ENCODE data around the gene SLC15A2. TPM values are rescaled to one million over a fixed set of nuclear protein-coding genes. Genes with fewer than 3 reads are reported as not detected.
A peak's percentile ranks its signal among the peaks of the same experiment; 100 is the strongest.

SLC15A2 gene
- total RNA-seq, 1 experiment from 2014 or later: 0.41 TPM

GRCh38 chr3:121878411-121878810 lies 15.8 kb upstream of the SLC15A2 start:
- H3K4me1 ChIP-seq (ENCODE audit: control insufficient read depth, insufficient read depth, low read length): no peaks in the 10 kb centered on the region
- no peak overlapping the region for H3K27ac ChIP-seq (ENCODE audit: low read length)
- H3K36me3 ChIP-seq (ENCODE audit: control insufficient read depth, insufficient read depth, low read length): no peaks in the 10 kb centered on the region
- no peaks in the 10 kb centered on the region for H3K9me3 ChIP-seq (ENCODE audit: control insufficient read depth, insufficient read depth, low read depth, low read length)
- ATAC-seq (no peak), DNase-seq (ENCODE audit: low read depth, low spot score) (no peak)
- intact Hi-C loops (cut with micrococcal nuclease; ENCODE audit: unreplicated experiment) (no loop called here), in situ Hi-C loops (cut with HindIII; ENCODE audit: low pct_unique_long_range_greater_than_20kb, low sequenced_read_pairs) (no loop called here)
- no peak overlapping the region for H3K4me3 ChIP-seq (ENCODE audit: low read depth in 2 of 2, low read length in 2 of 2)
- no TSS peak for BruUV-seq (replicated peaks)
- no peaks in the 10 kb centered on the region for H3K27me3 ChIP-seq (ENCODE audit: control insufficient read depth, insufficient read depth, low read length)
- POLR2A ChIA-PET: no interaction called here
- CTCF ChIA-PET: no interaction called here
- TF ChIP-seq SIN3A (IDR thresholded peaks at IDR 0.05; ENCODE audit: borderline replicate concordance, insufficient read depth, low read depth, low read length) (no peak), TCF7L2 (IDR thresholded peaks at IDR 0.05; ENCODE audit: low read depth, low read length) (no peak), POLR2AphosphoS5 (IDR thresholded peaks at IDR 0.05; ENCODE audit: low read depth, low read length) (no peak), REST (IDR thresholded peaks at IDR 0.05; ENCODE audit: insufficient read depth in 1 of 2, low read depth in 2 of 2, low read length in 1 of 2) (no peak)
- TF ChIP-seq, protein P1, sequence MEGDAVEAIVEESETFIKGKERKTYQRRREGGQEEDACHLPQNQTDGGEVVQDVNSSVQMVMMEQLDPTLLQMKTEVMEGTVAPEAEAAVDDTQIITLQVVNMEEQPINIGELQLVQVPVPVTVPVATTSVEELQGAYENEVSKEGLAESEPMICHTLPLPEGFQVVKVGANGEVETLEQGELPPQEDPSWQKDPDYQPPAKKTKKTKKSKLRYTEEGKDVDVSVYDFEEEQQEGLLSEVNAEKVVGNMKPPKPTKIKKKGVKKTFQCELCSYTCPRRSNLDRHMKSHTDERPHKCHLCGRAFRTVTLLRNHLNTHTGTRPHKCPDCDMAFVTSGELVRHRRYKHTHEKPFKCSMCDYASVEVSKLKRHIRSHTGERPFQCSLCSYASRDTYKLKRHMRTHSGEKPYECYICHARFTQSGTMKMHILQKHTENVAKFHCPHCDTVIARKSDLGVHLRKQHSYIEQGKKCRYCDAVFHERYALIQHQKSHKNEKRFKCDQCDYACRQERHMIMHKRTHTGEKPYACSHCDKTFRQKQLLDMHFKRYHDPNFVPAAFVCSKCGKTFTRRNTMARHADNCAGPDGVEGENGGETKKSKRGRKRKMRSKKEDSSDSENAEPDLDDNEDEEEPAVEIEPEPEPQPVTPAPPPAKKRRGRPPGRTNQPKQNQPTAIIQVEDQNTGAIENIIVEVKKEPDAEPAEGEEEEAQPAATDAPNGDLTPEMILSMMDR (IDR thresholded peaks at IDR 0.05): no peak

GRCh38 chr3:121883507-121883906 lies 10.7 kb upstream of the SLC15A2 start:
- Histone ChIP-seq H3K27me3 (ENCODE audit: control insufficient read depth, insufficient read depth, low read length) (no peaks in the 10 kb centered on the region), H3K4me1 (ENCODE audit: control insufficient read depth, insufficient read depth, low read length) (no peaks in the 10 kb centered on the region), H3K9me3 (ENCODE audit: control insufficient read depth, insufficient read depth, low read depth, low read length) (no peaks in the 10 kb centered on the region), H3K4me3 (ENCODE audit: low read depth in 2 of 2, low read length in 2 of 2) (no peak overlapping the region), H3K27ac (ENCODE audit: low read length) (no peak overlapping the region), H3K36me3 (ENCODE audit: control insufficient read depth, insufficient read depth, low read length) (no peaks in the 10 kb centered on the region)
- POLR2A ChIA-PET: no interaction called here
- intact Hi-C loops (cut with micrococcal nuclease; ENCODE audit: unreplicated experiment) (no loop called here), in situ Hi-C loops (cut with HindIII; ENCODE audit: low pct_unique_long_range_greater_than_20kb, low sequenced_read_pairs) (no loop called here)
- CTCF ChIA-PET: no interaction called here
- ATAC-seq (no peak), DNase-seq (ENCODE audit: low read depth, low spot score) (no peak)
- TF ChIP-seq POLR2AphosphoS5 (IDR thresholded peaks at IDR 0.05; ENCODE audit: low read depth, low read length) (no peak), REST (IDR thresholded peaks at IDR 0.05; ENCODE audit: insufficient read depth in 1 of 2, low read depth in 2 of 2, low read length in 1 of 2) (no peak), TCF7L2 (IDR thresholded peaks at IDR 0.05; ENCODE audit: low read depth, low read length) (no peak), SIN3A (IDR thresholded peaks at IDR 0.05; ENCODE audit: borderline replicate concordance, insufficient read depth, low read depth, low read length) (no peak)
- TF ChIP-seq, protein P1 (IDR thresholded peaks at IDR 0.05): peak; percentile 54; the same call in 1 of the 2 replicates
- BruUV-seq (replicated peaks): no TSS peak
